Suprapubic skin (tissue), 3 donors: ENCODE data around the gene SETD2.

Experiments used
- POLR2A ChIP-seq, 2 donors: fragments of 450-650 bp; IDR thresholded peaks; one replicate each; pipeline ENCODE4 v1.6.1; 2017; ENCODE audit warnings: antibody characterized with exemption in 2 of 2, mild to moderate bottlenecking in 2 of 2, moderate library complexity in 2 of 2
- TF ChIP-seq, protein P1 (sequence below), 2 donors: fragments of 200-600 bp in 1 of 2; fragments of 450-650 bp in 1 of 2; sonication (generic) in 1 of 2; IDR thresholded peaks; one replicate each; pipeline ENCODE4 v1.5.1; 2016 to 2019; ENCODE audit warnings: antibody characterized with exemption in 2 of 2, mild to moderate bottlenecking in 1 of 2, moderate library complexity in 1 of 2

GRCh38 chr3:47103619-47104018 lies 60.3 kb downstream of the SETD2 start:
- TF ChIP-seq, protein P1, sequence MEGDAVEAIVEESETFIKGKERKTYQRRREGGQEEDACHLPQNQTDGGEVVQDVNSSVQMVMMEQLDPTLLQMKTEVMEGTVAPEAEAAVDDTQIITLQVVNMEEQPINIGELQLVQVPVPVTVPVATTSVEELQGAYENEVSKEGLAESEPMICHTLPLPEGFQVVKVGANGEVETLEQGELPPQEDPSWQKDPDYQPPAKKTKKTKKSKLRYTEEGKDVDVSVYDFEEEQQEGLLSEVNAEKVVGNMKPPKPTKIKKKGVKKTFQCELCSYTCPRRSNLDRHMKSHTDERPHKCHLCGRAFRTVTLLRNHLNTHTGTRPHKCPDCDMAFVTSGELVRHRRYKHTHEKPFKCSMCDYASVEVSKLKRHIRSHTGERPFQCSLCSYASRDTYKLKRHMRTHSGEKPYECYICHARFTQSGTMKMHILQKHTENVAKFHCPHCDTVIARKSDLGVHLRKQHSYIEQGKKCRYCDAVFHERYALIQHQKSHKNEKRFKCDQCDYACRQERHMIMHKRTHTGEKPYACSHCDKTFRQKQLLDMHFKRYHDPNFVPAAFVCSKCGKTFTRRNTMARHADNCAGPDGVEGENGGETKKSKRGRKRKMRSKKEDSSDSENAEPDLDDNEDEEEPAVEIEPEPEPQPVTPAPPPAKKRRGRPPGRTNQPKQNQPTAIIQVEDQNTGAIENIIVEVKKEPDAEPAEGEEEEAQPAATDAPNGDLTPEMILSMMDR (IDR thresholded peaks at IDR 0.05): no peak
- TF ChIP-seq POLR2A (IDR thresholded peaks at IDR 0.05): no peak
